HEK293T (cell line): ENCODE data around the gene IQSEC1.

Source experiments
- BHLHE40 ChIP-seq: fragments of 450-650 bp; IDR thresholded peaks from 2 replicates; pipeline ENCODE4 v1.6.1; 2016; ENCODE audit warnings: mild to moderate bottlenecking, moderate library complexity, borderline replicate concordance
- ELF4 ChIP-seq: fragments of 450-650 bp; IDR thresholded peaks from 2 replicates; pipeline ENCODE4 v1.6.1; 2017; ENCODE audit warnings: antibody characterized with exemption
- FOXA1 ChIP-seq: fragments of 450-650 bp; IDR thresholded peaks from 2 replicates; pipeline ENCODE4 v1.6.1; 2016; ENCODE audit warnings: mild to moderate bottlenecking
- FOXM1 ChIP-seq: fragments of 450-650 bp; IDR thresholded peaks from 2 replicates; pipeline ENCODE4 v1.6.1; 2017; ENCODE audit warnings: mild to moderate bottlenecking, borderline replicate concordance
- L3MBTL2 ChIP-seq: fragments of 450-650 bp; conservative IDR thresholded peaks from 2 replicates; pipeline ENCODE4 v1.6.1; 2016; ENCODE audit warnings: mild to moderate bottlenecking
- LEF1 ChIP-seq: fragments of 450-650 bp; IDR thresholded peaks from 2 replicates; pipeline ENCODE4 v1.6.1; 2017; ENCODE audit warnings: mild to moderate bottlenecking, borderline replicate concordance
- NFRKB ChIP-seq: fragments of 450-650 bp; IDR thresholded peaks from 2 replicates; pipeline ENCODE4 v1.6.1; 2016; ENCODE audit warnings: mild to moderate bottlenecking, moderate library complexity
- PKNOX1 ChIP-seq: fragments of 450-650 bp; IDR thresholded peaks from 2 replicates; pipeline ENCODE4 v1.6.1; 2016
- SP1 ChIP-seq: fragments of 450-650 bp; IDR thresholded peaks from 2 replicates; pipeline ENCODE4 v1.6.1; 2017

DNA sequence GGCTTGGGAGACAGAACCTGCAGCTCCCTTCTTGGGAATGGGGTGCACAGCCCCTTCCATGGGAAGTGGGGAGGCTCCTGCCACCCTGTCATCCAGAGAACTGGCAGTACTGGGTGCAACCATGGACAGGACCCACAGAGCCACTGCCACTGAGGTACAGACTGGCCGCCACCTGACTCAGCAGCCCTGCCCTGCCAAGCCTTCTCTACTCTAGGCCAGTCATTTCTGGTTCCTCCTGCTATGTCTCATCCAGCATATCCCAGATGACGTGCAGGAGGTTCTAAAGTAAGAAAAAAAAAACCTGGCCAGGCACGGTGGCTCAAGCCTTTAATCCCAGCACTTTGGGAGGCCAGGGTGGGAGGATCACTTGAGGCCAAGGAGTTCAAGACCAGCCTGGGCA is 155.0 kb downstream of the IQSEC1 start:
- TF ChIP-seq ELF4 (no peak), PKNOX1 (no peak), FOXA1 (no peak), L3MBTL2 (no peak), LEF1 (no peak), NFRKB (no peak), SP1 (no peak), FOXM1 (no peak), BHLHE40 (no peak)
